Activated T-helper 1 cell treated with anti-CD3 and anti-CD28 coated beads, Interleukin-12 subunit alpha, Interleukin-12 subunit beta, Interleukin-2, Interleukin-4 antibody, amounts not matched to agents 30 ng/mL and 10 ng/mL and 1 ng/mL, durations not matched to agents 14 hours and 24 hours and 36 hours (primary cell): ENCODE data around the gene PDPN. TPM values are rescaled to one million over a fixed set of nuclear protein-coding genes. Genes with fewer than 3 reads are reported as not detected.

Experiments
- DNase-seq: peaks from one replicate; pipeline ENCODE4 v3.0.0; 2021; ENCODE audit warnings: low spot score
- H3K27ac Mint-ChIP-seq: one replicate; pipeline ENCODE4 v1.8.0; 2021; ENCODE audit warnings: mild to moderate bottlenecking, mixed read lengths
- H3K27me3 Mint-ChIP-seq: one replicate; pipeline ENCODE4 v1.8.0; 2022; ENCODE audit warnings: mild to moderate bottlenecking, moderate library complexity, mixed read lengths; ENCODE audit not compliant: insufficient read depth
- H3K36me3 Mint-ChIP-seq: one replicate; pipeline ENCODE4 v1.8.0; 2021; ENCODE audit warnings: low read depth, mixed read lengths
- H3K4me1 Mint-ChIP-seq: one replicate; pipeline ENCODE4 v1.8.0; 2021; ENCODE audit warnings: low read depth, mixed read lengths
- H3K4me3 Mint-ChIP-seq: one replicate; pipeline ENCODE4 v1.8.0; 2021; ENCODE audit warnings: mild to moderate bottlenecking, moderate library complexity, mixed read lengths
- H3K9me3 Mint-ChIP-seq: one replicate; pipeline ENCODE4 v1.8.0; 2021; ENCODE audit warnings: mixed read lengths
- intact Hi-C: fragments of 100-400 bp; cut with micrococcal nuclease; formaldehyde crosslinking; loops from one replicate; pipeline ENCODE4 v1.15.1; 2024
- total RNA-seq: library from RNA; stranded (reverse); gene quantifications from 2 replicates; pipeline ENCODE4 v1.2.3, GENCODE V29; 2022

PDPN gene
- total RNA-seq, 1 donor from 2014 or later = not detected

GRCh38 chr1:13604176-13604575, 20.5 kb downstream of the PDPN start:
- no peak for DNase-seq
- intact Hi-C loops = no loop called here
- no peaks in the 10 kb centered on the region for H3K27me3 Mint-ChIP-seq
- no peaks in the 10 kb centered on the region for H3K9me3 Mint-ChIP-seq
- no peaks in the 10 kb centered on the region for H3K36me3 Mint-ChIP-seq
- no peaks in the 10 kb centered on the region for H3K4me1 Mint-ChIP-seq
- H3K27ac Mint-ChIP-seq = no peak overlapping the region
- no peak overlapping the region for H3K4me3 Mint-ChIP-seq

- Mint-ChIP-seq H3K4me3 (no peak overlapping the region), H3K9me3 (no peaks in the 10 kb centered on the region), H3K27me3 (no peaks in the 10 kb centered on the region), H3K36me3 (no peaks in the 10 kb centered on the region), H3K27ac (no peak overlapping the region), H3K4me1 (no peaks in the 10 kb centered on the region)
- intact Hi-C loops = no loop called here
- DNase-seq = no peak
Measured at GRCh38 chr1:13604721-13605120, 21.1 kb downstream of the PDPN start.

- Mint-ChIP-seq H3K4me3 (no peak overlapping the region), H3K4me1 (no peaks in the 10 kb centered on the region), H3K9me3 (no peaks in the 10 kb centered on the region), H3K27me3 (no peaks in the 10 kb centered on the region), H3K27ac (no peak overlapping the region), H3K36me3 (no peaks in the 10 kb centered on the region)
- intact Hi-C loops = no loop called here
- DNase-seq = no peak
Measured at GRCh38 chr1:13605159-13605558, 21.5 kb downstream of the PDPN start.

GRCh38 chr1:13607002-13607401, 23.4 kb downstream of the PDPN start:
- H3K27ac Mint-ChIP-seq = no peak overlapping the region

GRCh38 chr1:13616234-13616633, 32.6 kb downstream of the PDPN start:
- Mint-ChIP-seq H3K27me3 (peaks cover 1% of the 10 kb centered on the region), H3K4me3 (no peak overlapping the region), H3K4me1 (no peaks in the 10 kb centered on the region), H3K9me3 (no peaks in the 10 kb centered on the region), H3K36me3 (no peaks in the 10 kb centered on the region), H3K27ac (no peak overlapping the region)
- no peak for DNase-seq
- intact Hi-C loops = no loop called here

More at GRCh38 chr1:13607002-13607401, 23.4 kb downstream of the PDPN start:
- no peak overlapping the region for H3K4me3 Mint-ChIP-seq
- H3K4me1 Mint-ChIP-seq = no peaks in the 10 kb centered on the region
- no peaks in the 10 kb centered on the region for H3K27me3 Mint-ChIP-seq
- intact Hi-C loops = no loop called here
- no peaks in the 10 kb centered on the region for H3K36me3 Mint-ChIP-seq
- no peak for DNase-seq
- H3K9me3 Mint-ChIP-seq = no peaks in the 10 kb centered on the region

GRCh38 chr1:13617108-13617507, 33.5 kb downstream of the PDPN start:
- H3K4me3 Mint-ChIP-seq = no peak overlapping the region
- no peaks in the 10 kb centered on the region for H3K36me3 Mint-ChIP-seq
- H3K4me1 Mint-ChIP-seq = no peaks in the 10 kb centered on the region
- H3K9me3 Mint-ChIP-seq = no peaks in the 10 kb centered on the region
- peaks cover 1% of the 10 kb centered on the region for H3K27me3 Mint-ChIP-seq
- no peak overlapping the region for H3K27ac Mint-ChIP-seq
- DNase-seq = no peak
- intact Hi-C loops = no loop called here

GRCh38 chr1:13617773-13618172, 34.1 kb downstream of the PDPN start:
- H3K4me1 Mint-ChIP-seq = no peaks in the 10 kb centered on the region
- H3K27ac Mint-ChIP-seq = no peak overlapping the region
- no peak for DNase-seq
- H3K36me3 Mint-ChIP-seq = no peaks in the 10 kb centered on the region
- peaks cover 1% of the 10 kb centered on the region for H3K27me3 Mint-ChIP-seq
- no peak overlapping the region for H3K4me3 Mint-ChIP-seq
- intact Hi-C loops = no loop called here
- H3K9me3 Mint-ChIP-seq = no peaks in the 10 kb centered on the region

GRCh38 chr1:13618483-13618882, 34.9 kb downstream of the PDPN start:
- DNase-seq = no peak
- H3K27ac Mint-ChIP-seq = no peak overlapping the region
- no peaks in the 10 kb centered on the region for H3K36me3 Mint-ChIP-seq
- H3K4me3 Mint-ChIP-seq = no peak overlapping the region
- H3K9me3 Mint-ChIP-seq = no peaks in the 10 kb centered on the region
- intact Hi-C loops = no loop called here
- no peaks in the 10 kb centered on the region for H3K4me1 Mint-ChIP-seq
- H3K27me3 Mint-ChIP-seq = peaks cover 1% of the 10 kb centered on the region

GRCh38 chr1:13619909-13620308, 36.3 kb downstream of the PDPN start:
- no peak overlapping the region for H3K4me3 Mint-ChIP-seq
- intact Hi-C loops = no loop called here
- H3K36me3 Mint-ChIP-seq = no peaks in the 10 kb centered on the region
- DNase-seq = no peak
- H3K27ac Mint-ChIP-seq = no peak overlapping the region
- H3K27me3 Mint-ChIP-seq = peaks cover 1% of the 10 kb centered on the region
- no peaks in the 10 kb centered on the region for H3K4me1 Mint-ChIP-seq
- H3K9me3 Mint-ChIP-seq = no peaks in the 10 kb centered on the region

- no peaks in the 10 kb centered on the region for H3K9me3 Mint-ChIP-seq
- intact Hi-C loops = no loop called here
- no peak overlapping the region for H3K27ac Mint-ChIP-seq
- no peak overlapping the region for H3K4me3 Mint-ChIP-seq
- H3K4me1 Mint-ChIP-seq = no peaks in the 10 kb centered on the region
- peaks cover 1% of the 10 kb centered on the region for H3K27me3 Mint-ChIP-seq
- no peak for DNase-seq
- no peaks in the 10 kb centered on the region for H3K36me3 Mint-ChIP-seq
Measured at GRCh38 chr1:13620825-13621224, 37.2 kb downstream of the PDPN start.

GRCh38 chr1:13622446-13622845, 38.8 kb downstream of the PDPN start:
- intact Hi-C loops = no loop called here
- no peak for DNase-seq
- Mint-ChIP-seq H3K27ac (no peak overlapping the region), H3K27me3 (peaks cover 1% of the 10 kb centered on the region), H3K9me3 (no peaks in the 10 kb centered on the region), H3K4me1 (no peaks in the 10 kb centered on the region), H3K36me3 (no peaks in the 10 kb centered on the region), H3K4me3 (no peak overlapping the region)

GRCh38 chr1:13623021-13623637, 39.5 kb downstream of the PDPN start:
- H3K27ac Mint-ChIP-seq = no peak overlapping the region
- DNase-seq = no peak
- peaks cover 1% of the 10 kb centered on the region for H3K27me3 Mint-ChIP-seq
- intact Hi-C loops = no loop called here
- no peaks in the 10 kb centered on the region for H3K4me1 Mint-ChIP-seq
- H3K36me3 Mint-ChIP-seq = no peaks in the 10 kb centered on the region
- no peak overlapping the region for H3K4me3 Mint-ChIP-seq
- no peaks in the 10 kb centered on the region for H3K9me3 Mint-ChIP-seq

GRCh38 chr1:13624526-13624925, 40.9 kb downstream of the PDPN start:
- Mint-ChIP-seq H3K27me3 (peaks cover 1% of the 10 kb centered on the region), H3K36me3 (no peaks in the 10 kb centered on the region), H3K9me3 (no peaks in the 10 kb centered on the region), H3K27ac (no peak overlapping the region), H3K4me1 (no peaks in the 10 kb centered on the region), H3K4me3 (no peak overlapping the region)
- intact Hi-C loops = no loop called here
- DNase-seq = no peak

GRCh38 chr1:13627127-13627526, 43.5 kb downstream of the PDPN start:
- no peaks in the 10 kb centered on the region for H3K27me3 Mint-ChIP-seq
- no peaks in the 10 kb centered on the region for H3K4me1 Mint-ChIP-seq
- H3K36me3 Mint-ChIP-seq = no peaks in the 10 kb centered on the region
- no peaks in the 10 kb centered on the region for H3K9me3 Mint-ChIP-seq
- no peak overlapping the region for H3K27ac Mint-ChIP-seq
- intact Hi-C loops = no loop called here
- DNase-seq = no peak
- H3K4me3 Mint-ChIP-seq = no peak overlapping the region
